Upper lobe of left lung (tissue), 6 donors: ENCODE results near the gene GALNT2. TPM values are rescaled to one million over a fixed set of nuclear protein-coding genes. Genes with fewer than 3 reads are reported as not detected.

ENCODE experiments used
- ATAC-seq, 2 donors: fragments of 200-7000 bp; cut with Tn5 transposase; one replicate each; pipeline ENCODE4 v1.9.1; 2022; ENCODE audit warnings: mild to moderate bottlenecking in 2 of 2, moderate library complexity in 2 of 2; ENCODE audit not compliant: low FRiP score in 2 of 2
- DNase-seq, 2 donors: peaks; one replicate each; pipeline ENCODE4 v3.0.0-alpha.2; 2019 to 2020
- H3K27ac ChIP-seq, 4 donors: fragments of 200-600 bp; sonication (generic); one replicate each; pipeline ENCODE4 v1.5.1; 2016 to 2019
- H3K27me3 ChIP-seq, 4 donors: fragments of 200-600 bp; sonication (generic); one replicate each; pipeline ENCODE4 v1.5.1; 2017 to 2019
- H3K36me3 ChIP-seq, 4 donors: fragments of 200-600 bp; sonication (generic); one replicate each; pipeline ENCODE4 v1.5.1; 2016 to 2019
- H3K4me1 ChIP-seq, 4 donors: fragments of 200-600 bp; sonication (generic); one replicate each; pipeline ENCODE4 v1.5.1; 2018 to 2019
- H3K4me3 ChIP-seq, 4 donors: fragments of 200-600 bp; sonication (generic); one replicate each; pipeline ENCODE4 v1.5.1; 2017 to 2019; ENCODE audit warnings: mild to moderate bottlenecking in 2 of 4, moderate library complexity in 1 of 4
- H3K9me3 ChIP-seq, 4 donors: fragments of 200-600 bp; sonication (generic); one replicate each; pipeline ENCODE4 v1.5.1; 2018 to 2019
- CTCF ChIP-seq, 6 experiments: fragments of 450-650 bp in 4 of 6; fragments of 200-600 bp in 2 of 6; sonication (generic) in 2 of 6; IDR thresholded peaks; one replicate each; pipeline ENCODE4 v1.5.1; 2016 to 2019; ENCODE audit warnings: antibody characterized with exemption in 6 of 6
- EP300 ChIP-seq, 4 donors: sonication (generic); formaldehyde crosslinking; IDR thresholded peaks; one replicate each; pipeline ENCODE4 v1.5.1; 2017; ENCODE audit warnings: antibody characterized with exemption in 4 of 4, control low read depth in 2 of 4
- POLR2A ChIP-seq, 4 donors: fragments of 450-650 bp; IDR thresholded peaks; one replicate each; pipeline ENCODE4 v1.5.1; 2016 to 2017; ENCODE audit warnings: antibody characterized with exemption in 4 of 4, mild to moderate bottlenecking in 2 of 4
- POLR2AphosphoS5 ChIP-seq, 2 donors: sonication (generic); formaldehyde crosslinking; IDR thresholded peaks; one replicate each; pipeline ENCODE4 v1.5.1; 2017; ENCODE audit warnings: antibody characterized with exemption in 2 of 2
- WGBS, 2 donors: methylation state at CpG; one replicate each; pipeline ENCODE4 v1.1.5; 2017 to 2018; 5-methylcytosine and 5-hydroxymethylcytosine counted together
- total RNA-seq, 6 donors: library from RNA; depleted of rRNA in 4 of 6; stranded (reverse); fragments of >200 nt in 4 of 6; gene quantifications; one replicate each; pipeline versions ENCODE4 v1.1.0 to v1.2.1, GENCODE V29; 2016 to 2021
- donor health status: DM: no; HTN: no; CAD: no; lungs with moderate emphysema.
- donor health status: DM: no; HTN: yes; CAD: no; lungs with severe emphysema.

The GALNT2 gene
- total RNA-seq, 6 donors from 2014 or later: 51.3 to 62.3 (median 56.2) TPM

GRCh38 chr1:230120921-230121381, 53.9 kb downstream of the GALNT2 start:
- Histone ChIP-seq H3K36me3 (peaks cover 0 to 4% (median under 1%) of the 10 kb centered on the region in 4 donors), H3K27ac (no peak overlapping the region), H3K27me3 (no peaks in the 10 kb centered on the region), H3K9me3 (no peaks in the 10 kb centered on the region), H3K4me3 (no peak overlapping the region), H3K4me1 (peaks cover 0 to 19% (median 11%) of the 10 kb centered on the region in 4 donors)
- 72 to 80% methylated on average over 9 of the region's 9 CpGs for WGBS, 2 donors
- DNase-seq (peak in 1 of 2 donors; percentile 56), ATAC-seq (no peak)
- TF ChIP-seq CTCF (IDR thresholded peaks at IDR 0.05) (peak; percentile 44 to 68 (median 56)), POLR2AphosphoS5 (IDR thresholded peaks at IDR 0.05) (no peak)

- Histone ChIP-seq H3K27me3 (no peaks in the 10 kb centered on the region), H3K9me3 (no peaks in the 10 kb centered on the region), H3K27ac (no peak overlapping the region), H3K4me1 (peaks cover 9 to 29% (median 16%) of the 10 kb centered on the region in 4 donors), H3K36me3 (peaks cover 0 to 4% (median 0%) of the 10 kb centered on the region in 4 donors), H3K4me3 (no peak overlapping the region)
- DNase-seq: no peak
- TF ChIP-seq CTCF (IDR thresholded peaks at IDR 0.05): no peak
- no peak for TF ChIP-seq POLR2AphosphoS5 (IDR thresholded peaks at IDR 0.05)
- no peak for TF ChIP-seq POLR2A (IDR thresholded peaks at IDR 0.05)
- no peak for TF ChIP-seq EP300 (IDR thresholded peaks at IDR 0.05)
- no peak for ATAC-seq
- 82 to 98% methylated on average over 4 of the region's 4 CpGs for WGBS, 2 donors
Measured at GRCh38 chr1:230121950-230122349, 54.9 kb downstream of the GALNT2 start.

GRCh38 chr1:230122366-230123279, 55.6 kb downstream of the GALNT2 start:
- no peak overlapping the region for H3K27ac ChIP-seq
- peaks cover 9 to 31% (median 17%) of the 10 kb centered on the region in 4 donors for H3K4me1 ChIP-seq
- DNase-seq: no peak

GRCh38 chr1:230123280-230124185, 56.5 kb downstream of the GALNT2 start:
- TF ChIP-seq EP300 (IDR thresholded peaks at IDR 0.05): no peak
- TF ChIP-seq CTCF (IDR thresholded peaks at IDR 0.05): no peak
- TF ChIP-seq POLR2AphosphoS5 (IDR thresholded peaks at IDR 0.05): no peak
- no peak for TF ChIP-seq POLR2A (IDR thresholded peaks at IDR 0.05)
- WGBS, 2 donors: 84 to 87% methylated on average over 13 of the region's 13 CpGs
- H3K9me3 ChIP-seq: no peaks in the 10 kb centered on the region
- peaks cover 9 to 31% (median 17%) of the 10 kb centered on the region in 4 donors for H3K4me1 ChIP-seq
- H3K4me3 ChIP-seq: no peak overlapping the region
- H3K36me3 ChIP-seq: peaks cover 0 to 4% (median 0%) of the 10 kb centered on the region in 4 donors
- H3K27ac ChIP-seq: no peak overlapping the region
- no peak for DNase-seq
- no peaks in the 10 kb centered on the region for H3K27me3 ChIP-seq
- ATAC-seq: no peak

More at GRCh38 chr1:230122366-230123279, 55.6 kb downstream of the GALNT2 start:
- Histone ChIP-seq H3K36me3 (peaks cover 0 to 4% (median 0%) of the 10 kb centered on the region in 4 donors), H3K27me3 (no peaks in the 10 kb centered on the region), H3K4me3 (no peak overlapping the region), H3K9me3 (no peaks in the 10 kb centered on the region)
- TF ChIP-seq EP300 (IDR thresholded peaks at IDR 0.05) (no peak), POLR2A (IDR thresholded peaks at IDR 0.05) (no peak), POLR2AphosphoS5 (IDR thresholded peaks at IDR 0.05) (no peak), CTCF (IDR thresholded peaks at IDR 0.05) (no peak)
- no peak for ATAC-seq
- WGBS, 2 donors: 84 to 95% methylated on average over 16 of the region's 16 CpGs
